HUES64 (cell line): Measurements from ENCODE around the gene PTCD1.

ENCODE experiments used
- H3K27ac ChIP-seq: 2 replicates; pipeline ENCODE4 v1.7.0; 2013; ENCODE audit warnings: low read depth, low read length, inconsistent platforms
- H3K27me3 ChIP-seq: 2 replicates; pipeline ENCODE4 v1.6.1; 2013; ENCODE audit warnings: mild to moderate bottlenecking, low read length; ENCODE audit not compliant: insufficient read depth
- H3K36me3 ChIP-seq: 2 replicates; pipeline ENCODE4 v1.6.1; 2013; ENCODE audit warnings: mild to moderate bottlenecking, low read length; ENCODE audit not compliant: insufficient read depth
- H3K4me1 ChIP-seq: 2 replicates; pipeline ENCODE4 v1.6.1; 2013; ENCODE audit warnings: mild to moderate bottlenecking, low read length, moderate library complexity; ENCODE audit not compliant: insufficient read depth
- H3K4me3 ChIP-seq: 2 replicates; pipeline ENCODE4 v1.5.1; 2013; ENCODE audit warnings: mild to moderate bottlenecking, low read length, moderate library complexity
- H3K9ac ChIP-seq: 2 replicates; pipeline ENCODE4 v1.6.1; 2013; ENCODE audit warnings: mild to moderate bottlenecking, low read depth, low read length
- H3K9me3 ChIP-seq: 2 replicates; pipeline ENCODE4 v1.6.1; 2013; ENCODE audit warnings: low read depth, low read length; ENCODE audit not compliant: insufficient read depth
- WGBS: fragments of 150-250, 120-280 bp; methylation state at CpG from one replicate; pipeline ENCODE4 v1.1.7; 2013; ENCODE audit warnings: missing lambda C conversion rate; 5-methylcytosine and 5-hydroxymethylcytosine counted together

Gene PTCD1

GRCh38 chr7:99404977-99405320, 33.6 kb downstream of the PTCD1 start:
- no peaks in the 10 kb centered on the region for H3K27me3 ChIP-seq
- H3K27ac ChIP-seq = no peak overlapping the region
- 97% methylated on average over 10 of the region's 10 CpGs for WGBS
- peaks cover 49% of the 10 kb centered on the region for H3K36me3 ChIP-seq
- no peaks in the 10 kb centered on the region for H3K9me3 ChIP-seq
- no peak overlapping the region for H3K9ac ChIP-seq
- H3K4me3 ChIP-seq = no peak overlapping the region
- H3K4me1 ChIP-seq = peaks cover 15% of the 10 kb centered on the region

GRCh38 chr7:99404235-99404976, 34.2 kb downstream of the PTCD1 start:
- peaks cover 12% of the 10 kb centered on the region for H3K4me1 ChIP-seq
- no peak overlapping the region for H3K4me3 ChIP-seq
- H3K27me3 ChIP-seq = no peaks in the 10 kb centered on the region
- H3K9me3 ChIP-seq = no peaks in the 10 kb centered on the region
- no peak overlapping the region for H3K9ac ChIP-seq
- peaks cover 55% of the 10 kb centered on the region for H3K36me3 ChIP-seq
- 94% methylated on average over 18 of the region's 18 CpGs for WGBS
- H3K27ac ChIP-seq = no peak overlapping the region

- no peak overlapping the region for H3K9ac ChIP-seq
- H3K27me3 ChIP-seq = no peaks in the 10 kb centered on the region
- H3K9me3 ChIP-seq = no peaks in the 10 kb centered on the region
- peaks cover 61% of the 10 kb centered on the region for H3K36me3 ChIP-seq
- H3K4me3 ChIP-seq = no peak overlapping the region
- H3K27ac ChIP-seq = no peak overlapping the region
- 92% methylated on average over 5 of the region's 5 CpGs for WGBS
- H3K4me1 ChIP-seq = peaks cover 12% of the 10 kb centered on the region
Measured at GRCh38 chr7:99403764-99404163, 34.8 kb downstream of the PTCD1 start.

GRCh38 chr7:99402854-99403253, 35.7 kb downstream of the PTCD1 start:
- no peak overlapping the region for H3K4me3 ChIP-seq
- peaks cover 12% of the 10 kb centered on the region for H3K4me1 ChIP-seq
- WGBS = 95% methylated on average over 2 of the region's 3 CpGs
- no peak overlapping the region for H3K27ac ChIP-seq
- H3K9me3 ChIP-seq = no peaks in the 10 kb centered on the region
- no peak overlapping the region for H3K9ac ChIP-seq
- H3K36me3 ChIP-seq = peaks cover 70% of the 10 kb centered on the region
- no peaks in the 10 kb centered on the region for H3K27me3 ChIP-seq

GRCh38 chr7:99399597-99399996, 39.0 kb downstream of the PTCD1 start:
- no peaks in the 10 kb centered on the region for H3K27me3 ChIP-seq
- H3K36me3 ChIP-seq = peaks cover 94% of the 10 kb centered on the region
- no peak overlapping the region for H3K9ac ChIP-seq
- no peaks in the 10 kb centered on the region for H3K9me3 ChIP-seq
- H3K4me1 ChIP-seq = no peaks in the 10 kb centered on the region
- no peak overlapping the region for H3K4me3 ChIP-seq
- H3K27ac ChIP-seq = no peak overlapping the region
- 93% methylated on average over 6 of the region's 6 CpGs for WGBS

- H3K9me3 ChIP-seq = no peaks in the 10 kb centered on the region
- H3K27me3 ChIP-seq = no peaks in the 10 kb centered on the region
- H3K36me3 ChIP-seq = peaks cover 93% of the 10 kb centered on the region
- no peak overlapping the region for H3K9ac ChIP-seq
- 89% methylated on average over 5 of the region's 5 CpGs for WGBS
- no peak overlapping the region for H3K27ac ChIP-seq
- H3K4me1 ChIP-seq = no peaks in the 10 kb centered on the region
- no peak overlapping the region for H3K4me3 ChIP-seq
Measured at GRCh38 chr7:99398891-99399445, 39.6 kb downstream of the PTCD1 start.

GRCh38 chr7:99397297-99397983, 41.2 kb downstream of the PTCD1 start:
- Histone ChIP-seq H3K9ac (no peak overlapping the region), H3K9me3 (no peaks in the 10 kb centered on the region), H3K4me3 (no peak overlapping the region), H3K36me3 (peaks cover 80% of the 10 kb centered on the region), H3K27me3 (no peaks in the 10 kb centered on the region), H3K27ac (no peak overlapping the region), H3K4me1 (peaks cover 3% of the 10 kb centered on the region; the same call in 1 of the 2 replicates)
- 92% methylated on average over 18 of the region's 18 CpGs for WGBS

- peaks cover 3% of the 10 kb centered on the region; the same call in 1 of the 2 replicates for H3K4me1 ChIP-seq
- no peak overlapping the region for H3K9ac ChIP-seq
- peaks cover 73% of the 10 kb centered on the region for H3K36me3 ChIP-seq
- no peaks in the 10 kb centered on the region for H3K9me3 ChIP-seq
- H3K4me3 ChIP-seq = no peak overlapping the region
- H3K27ac ChIP-seq = no peak overlapping the region
- no peaks in the 10 kb centered on the region for H3K27me3 ChIP-seq
- WGBS = 93% methylated on average over 19 of the region's 21 CpGs
Measured at GRCh38 chr7:99396418-99397296, 41.9 kb downstream of the PTCD1 start.

- peaks cover 3% of the 10 kb centered on the region; the same call in 1 of the 2 replicates for H3K4me1 ChIP-seq
- no peak overlapping the region for H3K27ac ChIP-seq
- no peak overlapping the region for H3K9ac ChIP-seq
- no peak overlapping the region for H3K4me3 ChIP-seq
- H3K36me3 ChIP-seq = peaks cover 73% of the 10 kb centered on the region
- no peaks in the 10 kb centered on the region for H3K9me3 ChIP-seq
- 96% methylated on average over 14 of the region's 14 CpGs for WGBS
- no peaks in the 10 kb centered on the region for H3K27me3 ChIP-seq
Measured at GRCh38 chr7:99395616-99396327, 42.8 kb downstream of the PTCD1 start.

- 92% methylated on average over 4 of the region's 4 CpGs for WGBS
- no peak overlapping the region for H3K9ac ChIP-seq
- H3K27me3 ChIP-seq = no peaks in the 10 kb centered on the region
- no peaks in the 10 kb centered on the region for H3K9me3 ChIP-seq
- no peak overlapping the region for H3K4me3 ChIP-seq
- H3K4me1 ChIP-seq = peaks cover 3% of the 10 kb centered on the region; the same call in 1 of the 2 replicates
- peaks cover 72% of the 10 kb centered on the region for H3K36me3 ChIP-seq
- H3K27ac ChIP-seq = no peak overlapping the region
Measured at GRCh38 chr7:99394188-99394502, 44.5 kb downstream of the PTCD1 start.
